HUES6 (cell line): ENCODE data around the gene ARHGAP42.

Experiments used
- H3K27ac ChIP-seq: 2 replicates; pipeline ENCODE4 v1.7.0; 2013; ENCODE audit warnings: low read depth, mild to moderate bottlenecking, low read length, inconsistent platforms
- H3K27me3 ChIP-seq: 2 replicates; pipeline ENCODE4 v1.6.1; 2013; ENCODE audit warnings: low read length; ENCODE audit not compliant: control insufficient read depth, insufficient read depth
- H3K36me3 ChIP-seq: 2 replicates; pipeline ENCODE4 v1.6.1; 2013; ENCODE audit warnings: low read length; ENCODE audit not compliant: control insufficient read depth, insufficient read depth
- H3K4me1 ChIP-seq: 2 replicates; pipeline ENCODE4 v1.6.1; 2013; ENCODE audit warnings: low read length; ENCODE audit not compliant: control insufficient read depth, insufficient read depth
- H3K4me3 ChIP-seq: 2 replicates; pipeline ENCODE4 v1.5.1; 2013; ENCODE audit warnings: low read depth, low read length
- H3K9ac ChIP-seq: one replicate; pipeline ENCODE4 v1.6.1; 2013; ENCODE audit warnings: mild to moderate bottlenecking, low read length
- H3K9me3 ChIP-seq: 2 replicates; pipeline ENCODE4 v1.6.1; 2013; ENCODE audit warnings: low read depth, low read length; ENCODE audit not compliant: control insufficient read depth, insufficient read depth

The ARHGAP42 gene

DNA sequence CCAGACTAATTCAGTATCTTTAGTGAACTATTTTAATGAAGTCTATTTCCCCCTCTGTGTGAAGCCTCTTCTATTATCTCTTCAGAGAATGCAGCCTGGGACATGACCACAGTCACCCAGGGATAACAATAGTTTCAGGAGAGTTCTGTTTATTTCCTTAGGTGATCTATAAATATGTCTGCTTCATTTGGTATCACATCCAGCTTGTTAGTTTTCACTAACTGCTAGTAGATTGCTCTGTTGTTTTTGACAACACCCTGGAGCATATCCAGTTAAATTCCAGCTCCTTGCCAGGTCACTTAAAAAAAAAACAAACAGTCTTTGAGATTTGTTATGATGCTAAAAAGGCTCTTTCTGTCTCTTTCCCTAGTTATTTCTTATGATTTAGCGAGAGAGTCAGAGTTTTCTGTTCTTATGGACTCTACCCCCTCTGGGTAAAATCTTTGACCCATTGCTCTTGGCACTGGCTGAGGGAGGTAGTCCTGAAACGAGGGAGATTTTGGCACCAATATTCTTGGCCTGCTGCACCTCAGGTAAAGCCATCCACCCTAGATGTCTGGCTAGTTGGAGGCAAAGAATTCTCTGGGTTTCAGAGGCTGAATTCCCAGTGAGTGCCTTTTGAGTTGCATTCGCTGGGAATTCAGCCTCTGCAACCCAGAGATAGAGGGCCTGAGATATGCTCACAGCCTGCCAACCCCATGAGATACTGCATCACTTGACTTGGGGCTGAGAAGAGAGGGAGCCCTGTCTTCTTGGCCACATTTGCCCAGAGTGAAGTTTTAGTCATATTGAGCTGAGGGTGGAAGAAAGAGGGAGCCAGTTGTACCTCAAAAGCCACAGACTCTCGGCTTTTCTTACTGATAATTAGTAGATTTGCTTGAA lies 283.4 kb downstream of the ARHGAP42 start:
- no peak overlapping the region for H3K9ac ChIP-seq
- no peak overlapping the region for H3K27ac ChIP-seq
- 0 out of 2 replicates have a peak, but pooled peaks cover 10% of the 10 kb centered on the region for H3K9me3 ChIP-seq
- peaks cover 9% of the 10 kb centered on the region; the same call in 1 of the 2 replicates for H3K4me1 ChIP-seq
- H3K4me3 ChIP-seq: no peak overlapping the region
- no peaks in the 10 kb centered on the region for H3K27me3 ChIP-seq
- no peaks in the 10 kb centered on the region; the same call in none of the 2 replicates for H3K36me3 ChIP-seq

DNA sequence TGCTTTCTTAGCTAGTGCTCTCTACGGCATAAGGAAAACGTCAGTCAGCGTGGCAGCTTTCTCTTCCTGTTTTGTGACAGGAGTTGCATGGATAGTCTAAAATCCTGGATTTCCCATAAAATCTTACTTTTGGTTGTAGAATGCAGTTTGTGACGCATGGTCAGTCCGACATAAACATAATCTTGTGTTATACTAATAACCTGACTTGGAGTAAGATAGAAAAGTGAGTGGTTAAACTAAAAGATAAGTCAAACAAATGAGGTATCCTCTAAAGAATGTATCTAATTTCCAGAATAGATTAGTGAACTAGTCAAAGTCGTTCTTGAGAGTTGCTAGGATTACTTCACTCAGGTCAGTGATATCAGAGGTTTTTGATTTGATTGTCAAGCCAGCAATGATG lies 285.0 kb downstream of the ARHGAP42 start:
- Histone ChIP-seq H3K4me1 (peaks cover 10% of the 10 kb centered on the region; the same call in 1 of the 2 replicates), H3K36me3 (peaks cover 12% of the 10 kb centered on the region), H3K27me3 (peaks cover 14% of the 10 kb centered on the region), H3K4me3 (no peak overlapping the region), H3K27ac (no peak overlapping the region), H3K9me3 (0 out of 2 replicates have a peak, but pooled peaks cover 10% of the 10 kb centered on the region), H3K9ac (no peak overlapping the region)

DNA sequence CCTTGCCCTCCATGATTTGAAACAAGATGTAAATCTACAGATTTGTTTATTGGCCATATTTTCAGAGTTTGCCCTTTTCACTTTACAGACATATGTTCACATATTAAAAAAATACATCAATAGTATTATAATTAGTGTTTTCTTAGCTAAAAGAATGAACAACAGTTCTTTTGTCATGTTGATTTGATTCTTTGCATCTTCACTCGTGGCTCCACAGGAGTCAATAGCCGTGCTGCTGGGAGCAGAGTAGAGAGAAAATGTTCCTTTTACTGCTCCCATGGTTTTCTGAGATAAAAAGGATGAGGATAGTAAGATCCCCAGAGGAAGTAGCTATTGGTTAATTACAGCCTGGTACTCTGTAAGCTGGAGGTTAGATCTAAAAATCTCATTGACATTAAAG lies 291.4 kb downstream of the ARHGAP42 start:
- H3K27me3 ChIP-seq: peaks cover 32% of the 10 kb centered on the region
- H3K4me1 ChIP-seq: peaks cover 28% of the 10 kb centered on the region
- H3K36me3 ChIP-seq: peaks cover 12% of the 10 kb centered on the region
- no peak overlapping the region for H3K9ac ChIP-seq
- no peak overlapping the region; the same call in 1 of the 2 replicates for H3K4me3 ChIP-seq
- no peak overlapping the region for H3K27ac ChIP-seq
- H3K9me3 ChIP-seq: no peaks in the 10 kb centered on the region

DNA sequence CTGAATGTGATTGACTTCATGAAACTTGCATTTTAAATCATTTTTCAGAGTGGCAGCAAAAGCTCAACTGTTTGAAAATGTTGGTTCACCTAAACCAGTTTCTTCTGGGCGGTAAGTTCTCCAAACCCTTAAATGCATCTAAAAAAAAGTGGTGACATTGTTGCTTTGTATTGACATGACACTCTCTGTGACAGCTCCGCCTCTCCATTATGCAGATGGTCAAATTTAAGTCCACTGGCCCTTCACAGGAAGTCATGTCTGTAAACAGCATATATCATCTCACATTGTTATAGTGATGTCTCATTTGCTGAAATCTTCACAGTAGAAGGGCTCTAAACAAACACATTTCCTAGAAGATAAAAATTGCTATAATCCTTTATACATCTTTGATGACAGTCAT lies 291.9 kb downstream of the ARHGAP42 start:
- Histone ChIP-seq H3K36me3 (peaks cover 12% of the 10 kb centered on the region), H3K4me1 (peaks cover 28% of the 10 kb centered on the region), H3K27ac (no peak overlapping the region)

DNA sequence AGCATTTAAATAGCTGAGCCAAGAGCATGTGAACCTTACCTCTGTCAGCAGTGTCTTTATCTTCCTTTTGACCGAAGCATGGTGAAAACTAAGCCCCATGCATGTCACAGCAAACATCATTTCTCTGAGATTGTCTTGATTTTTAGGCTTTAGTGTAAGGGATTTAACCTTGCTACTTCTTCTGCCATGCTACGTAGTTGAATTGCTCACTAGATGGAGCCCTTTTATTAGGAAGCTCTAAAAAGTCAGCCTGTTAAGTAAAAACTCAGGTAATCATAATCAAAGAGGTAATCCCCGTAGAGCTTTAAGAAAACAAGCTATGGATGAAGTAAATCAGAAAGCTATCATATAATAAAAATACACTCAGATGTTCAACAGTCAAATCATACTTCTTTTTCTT lies 293.1 kb downstream of the ARHGAP42 start:
- H3K27ac ChIP-seq: no peak overlapping the region
- H3K4me3 ChIP-seq: no peak overlapping the region
- H3K9ac ChIP-seq: no peak overlapping the region
- H3K36me3 ChIP-seq: peaks cover 12% of the 10 kb centered on the region
- H3K9me3 ChIP-seq: no peaks in the 10 kb centered on the region
- peaks cover 32% of the 10 kb centered on the region for H3K27me3 ChIP-seq
- H3K4me1 ChIP-seq: peaks cover 28% of the 10 kb centered on the region

More for the DNA sequence above, 291.9 kb downstream of the ARHGAP42 start:
- Histone ChIP-seq H3K27me3 (peaks cover 32% of the 10 kb centered on the region), H3K9me3 (no peaks in the 10 kb centered on the region), H3K4me3 (no peak overlapping the region; the same call in 1 of the 2 replicates), H3K9ac (no peak overlapping the region)

DNA sequence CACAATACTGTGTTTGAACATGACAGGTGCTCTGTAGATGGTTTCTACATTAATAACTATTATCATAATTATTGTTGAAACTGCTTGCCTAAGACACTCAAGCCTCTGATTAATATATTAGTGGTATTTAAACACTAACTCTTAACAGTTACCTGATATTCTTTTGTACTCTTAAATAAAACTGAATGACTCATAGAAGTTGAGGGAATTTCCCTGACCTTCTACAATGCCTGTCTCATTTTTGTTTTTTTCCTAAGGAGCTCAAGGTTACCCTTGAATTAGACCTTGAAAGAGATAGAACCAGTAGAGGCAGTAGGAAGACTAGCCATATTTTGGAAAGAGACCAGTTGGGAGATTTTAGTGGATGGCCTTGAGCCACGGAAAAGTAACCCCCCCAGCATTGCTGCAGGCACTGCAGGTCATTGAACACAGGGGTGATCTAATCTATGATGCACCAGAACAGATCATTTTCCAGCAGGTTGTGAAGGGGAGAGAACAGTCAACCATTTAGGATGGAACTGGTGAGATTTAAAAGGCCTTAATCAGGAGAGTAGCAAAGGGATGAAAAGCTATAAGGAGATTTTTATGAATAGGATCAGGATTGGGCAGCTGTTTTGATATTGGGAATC lies 294.2 kb downstream of the ARHGAP42 start:
- peaks cover 5% of the 10 kb centered on the region for H3K36me3 ChIP-seq
- H3K9me3 ChIP-seq: no peaks in the 10 kb centered on the region
- no peak overlapping the region for H3K9ac ChIP-seq
- peaks cover 26% of the 10 kb centered on the region for H3K27me3 ChIP-seq
- no peak overlapping the region for H3K4me3 ChIP-seq
- peaks cover 28% of the 10 kb centered on the region for H3K4me1 ChIP-seq
- H3K27ac ChIP-seq: no peak overlapping the region

DNA sequence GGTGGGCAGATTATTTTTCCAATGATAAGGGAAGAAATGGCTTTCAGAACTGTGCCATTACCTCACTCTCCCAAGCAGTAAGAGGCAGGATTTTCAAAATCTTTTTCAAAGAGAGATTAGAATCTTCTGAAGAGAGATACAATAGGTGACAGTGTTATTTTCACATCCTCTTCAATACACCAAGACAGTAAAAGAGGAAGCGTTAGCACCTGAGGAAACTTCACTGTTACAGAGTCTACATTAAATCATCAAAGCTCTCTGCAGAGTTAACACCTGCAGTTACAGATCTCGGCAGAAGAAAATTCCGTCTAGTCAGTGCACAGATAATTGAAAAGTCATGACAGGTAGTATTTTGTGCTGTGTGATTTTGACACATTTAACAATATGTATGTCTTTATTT lies 297.6 kb downstream of the ARHGAP42 start:
- H3K4me1 ChIP-seq: peaks cover 4% of the 10 kb centered on the region; the same call in 1 of the 2 replicates
- no peaks in the 10 kb centered on the region for H3K9me3 ChIP-seq
- H3K36me3 ChIP-seq: no peaks in the 10 kb centered on the region
- H3K4me3 ChIP-seq: no peak overlapping the region
- no peak overlapping the region for H3K9ac ChIP-seq
- H3K27me3 ChIP-seq: no peaks in the 10 kb centered on the region
- no peak overlapping the region for H3K27ac ChIP-seq

DNA sequence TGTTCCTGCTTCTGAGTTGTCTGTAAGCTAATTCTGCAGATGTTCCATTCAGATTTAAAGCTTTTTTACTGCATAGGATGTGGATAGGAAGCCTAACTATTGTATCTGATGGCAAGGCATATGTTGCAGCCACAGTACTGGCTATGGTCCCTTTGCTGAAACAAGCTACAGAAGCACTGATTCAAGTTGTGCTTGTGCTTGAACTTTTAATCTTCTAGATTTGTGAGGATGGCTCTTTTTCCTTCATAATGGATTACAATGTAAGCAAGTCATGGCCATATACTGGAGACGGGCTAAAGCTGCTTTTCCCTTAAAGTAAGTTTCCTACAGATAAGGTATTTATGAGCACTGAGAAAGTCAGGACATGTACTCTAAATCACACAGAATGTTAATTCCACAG lies 303.8 kb downstream of the ARHGAP42 start:
- H3K27ac ChIP-seq: no peak overlapping the region
- no peaks in the 10 kb centered on the region for H3K27me3 ChIP-seq
- no peaks in the 10 kb centered on the region for H3K36me3 ChIP-seq
- no peaks in the 10 kb centered on the region for H3K9me3 ChIP-seq
- H3K4me1 ChIP-seq: no peaks in the 10 kb centered on the region
- no peak overlapping the region for H3K9ac ChIP-seq
- no peak overlapping the region for H3K4me3 ChIP-seq

DNA sequence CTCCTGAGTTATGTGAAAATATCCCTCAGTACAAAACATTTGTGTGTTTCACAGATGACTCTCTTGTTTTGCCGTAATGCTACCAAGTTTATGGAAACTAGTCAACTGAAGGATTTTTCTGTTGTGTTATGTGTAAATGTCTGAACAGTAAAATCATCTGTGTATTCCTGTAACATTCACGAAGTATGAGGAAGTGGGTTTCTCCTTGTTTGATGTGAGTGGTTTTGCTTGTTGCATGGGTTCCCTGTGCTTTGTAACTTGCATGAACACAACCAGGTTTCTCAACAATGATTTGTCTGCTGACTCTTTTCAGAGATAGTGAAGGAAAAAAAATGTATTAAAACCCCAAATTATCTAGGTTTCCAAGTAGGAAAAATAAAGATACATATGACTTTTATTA lies 304.5 kb downstream of the ARHGAP42 start:
- H3K27me3 ChIP-seq: no peaks in the 10 kb centered on the region
- no peaks in the 10 kb centered on the region for H3K9me3 ChIP-seq
- no peaks in the 10 kb centered on the region for H3K4me1 ChIP-seq
- H3K27ac ChIP-seq: no peak overlapping the region
- H3K4me3 ChIP-seq: no peak overlapping the region
- H3K9ac ChIP-seq: no peak overlapping the region
- no peaks in the 10 kb centered on the region for H3K36me3 ChIP-seq

DNA sequence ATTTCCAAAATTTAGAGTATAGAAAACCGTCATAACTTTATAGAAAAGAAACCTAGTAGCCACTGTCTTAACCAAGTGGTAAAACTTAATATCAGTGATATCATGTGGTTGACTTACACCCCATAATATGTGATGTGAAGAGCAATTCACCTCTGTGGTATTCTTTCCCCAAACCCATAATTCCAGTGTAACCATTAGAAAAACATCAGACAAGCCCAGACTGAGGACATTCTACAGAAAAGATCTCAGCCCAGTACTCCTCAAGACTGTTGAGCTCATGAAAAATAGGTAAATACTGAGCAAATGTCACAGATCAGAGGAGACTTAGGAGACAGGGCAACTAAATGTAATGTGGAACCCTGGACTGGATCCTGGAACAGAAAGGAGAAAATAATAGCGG lies 307.9 kb downstream of the ARHGAP42 start:
- 0 out of 2 replicates have a peak, but pooled peaks cover 4% of the 10 kb centered on the region for H3K4me1 ChIP-seq
- H3K9me3 ChIP-seq: no peaks in the 10 kb centered on the region
- H3K27me3 ChIP-seq: no peaks in the 10 kb centered on the region
- H3K36me3 ChIP-seq: no peaks in the 10 kb centered on the region
- H3K4me3 ChIP-seq: no peak overlapping the region
- H3K9ac ChIP-seq: no peak overlapping the region
- H3K27ac ChIP-seq: no peak overlapping the region

DNA sequence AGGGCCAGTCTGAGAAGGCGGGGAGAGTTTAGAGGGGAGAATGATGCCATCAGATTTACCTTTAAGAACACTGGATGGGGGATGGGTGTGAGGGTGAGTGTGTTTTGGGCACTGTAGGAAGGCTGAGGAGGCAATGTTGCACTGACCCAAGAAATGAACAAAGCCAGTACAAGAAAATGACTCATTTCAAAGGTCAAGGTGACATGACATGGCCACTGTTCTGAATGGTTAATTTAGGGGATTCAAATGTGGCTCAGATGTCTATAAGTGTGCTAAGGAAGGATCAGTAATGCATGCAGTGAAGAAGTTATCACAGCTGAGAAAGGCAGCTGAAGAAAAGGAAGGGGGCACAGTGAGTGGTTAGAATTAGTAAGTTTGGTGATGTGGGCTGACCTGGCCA lies 312.7 kb downstream of the ARHGAP42 start:
- Histone ChIP-seq H3K9ac (no peak overlapping the region), H3K27me3 (no peaks in the 10 kb centered on the region), H3K36me3 (no peaks in the 10 kb centered on the region), H3K27ac (no peak overlapping the region), H3K4me1 (0 out of 2 replicates have a peak, but pooled peaks cover 4% of the 10 kb centered on the region), H3K9me3 (no peaks in the 10 kb centered on the region), H3K4me3 (no peak overlapping the region)
